Myocyte (in vitro differentiated cells): ENCODE data around the gene ITFG1. TPM values are rescaled to one million over a fixed set of nuclear protein-coding genes. Genes with fewer than 3 reads are reported as not detected.
"Not testable (repeated sequence)": the region's sequence is repeated elsewhere in the genome, so short reads cannot be mapped to it uniquely, and the experiment has no call there.

Experiments
- DNase-seq: peaks from one replicate; pipeline ENCODE4 v3.0.0-alpha.2; 2012; ENCODE audit warnings: low read depth
- total RNA-seq: library from RNA; depleted of rRNA; stranded (reverse); fragments of >200 nt; gene quantifications from 2 replicates; pipeline ENCODE4 v1.2.3, GENCODE V29; 2014

Gene ITFG1
- total RNA-seq, 1 donor from 2014 or later: 97.2 TPM

DNA sequence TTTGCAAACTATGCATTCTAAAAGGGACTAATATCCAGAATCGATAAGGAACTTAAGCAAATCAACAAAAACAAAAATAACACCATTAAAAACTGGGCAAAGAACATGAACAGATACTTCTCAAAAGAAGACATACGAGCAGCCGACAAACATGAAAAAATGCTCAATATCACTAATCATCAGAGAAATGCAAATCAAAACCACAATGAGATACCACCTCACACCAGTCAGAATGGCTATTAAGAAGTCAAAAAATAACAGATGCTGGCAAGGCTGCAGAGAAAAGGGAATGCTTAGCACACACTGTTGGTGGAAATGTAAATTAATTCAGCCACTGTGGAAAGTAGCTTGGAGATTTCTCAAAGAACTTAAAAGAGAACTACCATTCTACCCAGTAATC, 130.3 kb downstream of the ITFG1 start:
- not testable (repeated sequence) for DNase-seq

DNA sequence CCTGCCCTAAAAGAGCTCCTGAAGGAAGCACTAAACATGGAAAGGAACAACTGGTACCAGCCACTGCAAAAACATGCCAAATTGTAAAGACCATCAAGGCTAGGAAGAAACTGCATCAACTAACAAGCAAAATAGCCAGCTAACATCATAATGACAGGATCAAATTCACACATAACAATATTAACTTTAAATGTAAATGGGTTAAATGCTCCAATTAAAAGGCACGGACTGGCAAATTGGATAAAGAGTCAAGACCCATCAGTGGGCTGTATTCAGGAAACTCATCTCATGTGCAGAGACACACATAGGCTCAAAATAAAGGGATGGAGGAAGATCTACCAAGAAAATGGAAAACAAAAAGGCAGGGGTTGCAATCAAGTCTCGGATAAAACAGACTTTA, 136.6 kb downstream of the ITFG1 start:
- not testable (repeated sequence) for DNase-seq

DNA sequence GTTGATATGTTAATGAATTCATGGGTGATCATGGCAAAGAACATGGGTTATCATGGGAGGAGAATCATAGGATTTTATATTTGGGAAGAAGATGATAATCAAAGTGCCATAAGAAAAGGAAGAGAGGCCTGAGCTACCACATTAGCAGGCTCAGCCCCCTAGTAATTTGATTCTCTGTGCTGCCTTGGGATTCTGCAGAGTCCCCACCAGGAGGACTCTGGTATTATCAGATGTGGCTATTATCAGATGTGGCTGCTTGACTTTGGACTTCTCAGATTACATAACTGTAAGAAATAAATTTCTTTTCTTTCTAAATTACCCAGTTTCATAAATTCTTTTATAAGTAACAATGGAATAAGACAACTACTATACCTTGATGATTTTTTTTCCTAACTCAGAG, 137.6 kb downstream of the ITFG1 start:
- no peak for DNase-seq

DNA sequence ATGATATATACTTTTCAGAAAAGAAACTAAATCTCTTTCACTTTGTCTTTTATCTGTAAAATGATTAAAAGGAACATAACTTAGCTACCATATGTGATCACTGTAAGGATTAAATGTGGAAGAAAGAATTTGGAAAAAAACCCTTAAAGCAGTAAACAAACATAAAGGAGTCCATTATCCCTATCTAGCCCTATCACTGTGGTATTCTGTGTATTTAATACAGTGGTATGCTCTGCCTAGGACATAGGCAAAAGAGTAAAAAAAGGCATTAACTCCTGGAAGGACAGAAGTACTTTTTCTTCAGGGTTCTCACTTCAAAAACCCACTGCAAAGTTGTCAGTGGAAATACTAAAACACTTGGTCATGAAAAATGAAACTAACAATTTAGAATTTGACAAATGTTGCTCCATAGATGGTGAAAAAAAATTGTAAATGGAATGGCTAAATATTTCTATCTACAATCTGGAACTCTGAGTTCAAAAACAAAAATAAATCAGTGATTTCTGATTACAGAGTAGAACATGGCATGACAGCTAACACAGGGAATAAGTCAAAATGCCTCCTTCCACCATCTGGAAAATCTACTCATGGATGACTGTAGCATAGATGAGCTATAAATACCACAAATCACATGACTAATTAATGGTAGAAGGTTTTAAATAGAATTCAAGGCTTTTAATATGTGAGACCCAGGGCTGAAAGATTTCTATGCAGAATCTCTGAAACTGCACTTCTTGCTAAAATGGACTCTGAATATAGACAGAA, 140.1 kb downstream of the ITFG1 start:
- DNase-seq: peak; percentile 16

DNA sequence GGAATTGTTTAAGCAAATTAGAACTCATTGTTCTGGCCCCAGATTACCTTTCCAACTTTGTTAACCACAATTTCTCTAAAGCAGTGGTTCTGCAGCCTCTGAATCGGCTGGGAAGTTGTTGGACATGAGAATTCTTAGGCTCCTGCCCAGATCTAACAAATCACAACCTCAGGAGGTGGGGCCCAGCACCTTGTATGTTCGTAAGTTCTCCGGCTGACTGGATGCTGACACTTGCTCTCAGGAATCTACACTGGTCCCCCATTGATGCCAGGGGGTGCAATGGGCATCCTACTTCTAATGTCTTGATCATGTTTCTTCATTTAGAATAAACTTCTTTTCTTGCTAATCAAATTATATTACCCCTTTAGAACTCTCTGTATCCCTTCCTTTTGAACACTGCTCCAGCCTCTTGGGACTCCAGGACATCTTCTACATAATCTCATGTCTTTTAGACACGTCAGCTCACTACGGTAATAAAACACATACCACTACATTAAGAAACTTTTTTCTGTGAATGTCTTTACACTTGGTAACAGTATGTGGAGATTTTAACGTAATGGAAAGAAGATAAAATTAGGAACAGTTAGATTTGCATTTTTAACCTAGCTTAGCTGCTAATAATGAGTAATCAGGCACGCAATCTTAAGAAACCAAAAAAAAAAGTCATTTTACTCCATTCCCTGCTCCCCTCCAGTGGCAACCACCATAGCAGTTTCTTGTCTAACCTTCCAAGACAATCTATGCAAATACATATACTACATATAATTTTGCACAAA, 143.2 kb downstream of the ITFG1 start:
- no peak for DNase-seq

DNA sequence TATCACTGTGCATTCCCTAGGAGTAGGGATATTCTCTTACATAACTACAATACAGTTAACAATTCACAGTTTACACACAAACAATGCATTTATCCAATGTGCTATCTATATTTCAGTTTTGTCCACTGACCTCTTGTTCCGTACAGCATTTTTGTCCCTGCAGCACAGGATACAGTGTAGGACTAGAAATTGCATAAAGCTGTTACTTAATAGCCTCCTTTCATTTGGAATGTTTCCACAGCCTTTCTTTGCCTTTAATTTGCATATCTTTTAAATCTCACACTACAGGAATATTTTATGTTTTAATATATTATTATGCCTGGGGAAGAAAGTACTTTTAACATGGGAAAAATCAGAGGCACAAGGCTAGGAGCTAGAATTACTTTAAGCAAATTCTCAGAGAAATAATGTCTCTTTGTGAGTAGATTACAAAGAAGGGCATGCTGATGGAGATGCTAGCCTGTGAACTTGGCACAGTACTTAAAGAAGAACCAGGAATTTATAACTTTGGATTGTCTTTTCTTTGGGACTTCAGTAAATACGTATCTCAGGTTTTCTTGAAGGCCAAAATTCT, 144.3 kb downstream of the ITFG1 start:
- DNase-seq: no peak

DNA sequence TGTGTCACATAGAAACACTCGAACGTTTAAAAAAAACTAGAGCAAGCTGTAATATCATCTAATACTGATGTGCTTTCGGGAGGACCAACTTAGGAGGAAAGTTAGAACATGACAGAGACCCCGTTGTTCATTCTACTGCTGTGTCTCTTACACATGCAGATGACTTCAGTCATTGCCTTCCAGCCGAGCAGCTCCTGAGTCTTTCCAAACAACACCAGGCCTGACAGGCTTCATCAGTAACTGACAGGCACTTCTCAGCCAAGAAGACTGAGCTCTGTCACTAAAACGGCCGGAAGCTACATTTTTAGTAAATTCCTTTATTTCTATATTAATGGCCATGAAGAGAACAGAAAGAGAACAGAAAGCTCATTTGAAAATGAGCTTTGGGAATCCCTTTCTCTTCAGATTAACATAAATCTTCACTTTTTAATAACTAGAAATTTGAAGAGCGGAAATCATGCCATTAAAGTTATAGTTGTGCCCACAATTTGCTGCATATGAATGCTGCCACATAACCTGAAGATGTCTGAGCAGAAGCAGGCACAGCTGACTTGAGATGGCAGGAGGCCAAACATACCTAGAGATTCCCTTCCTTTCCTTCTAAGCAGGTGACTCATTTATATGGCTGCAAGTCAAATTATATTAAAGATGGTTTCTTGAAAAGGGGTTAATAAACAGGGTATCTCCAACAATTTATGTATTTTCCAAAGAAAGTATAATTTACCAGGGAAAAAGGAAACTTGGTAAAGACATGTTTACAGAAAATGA, 148.9 kb downstream of the ITFG1 start:
- DNase-seq: no peak

DNA sequence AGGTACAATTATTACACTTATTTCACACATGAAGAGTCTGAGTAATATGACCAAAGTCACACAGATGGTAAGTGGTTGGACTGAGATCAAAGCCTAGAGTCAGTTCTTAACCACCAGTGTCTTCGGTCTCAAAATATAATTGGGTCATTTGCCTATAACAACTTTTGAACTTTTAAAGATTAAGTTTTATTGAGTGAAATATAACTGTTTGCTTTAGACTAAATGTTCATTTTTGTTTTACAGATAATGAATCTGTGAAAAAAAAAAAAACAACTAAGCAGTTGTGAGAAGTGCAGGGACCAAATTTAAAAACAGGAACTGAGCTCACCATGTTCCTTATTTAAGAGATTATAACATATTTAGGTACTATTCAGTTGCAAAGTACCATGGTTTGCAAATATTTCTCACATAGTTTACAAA, 150.1 kb downstream of the ITFG1 start:
- DNase-seq: peak; percentile 19

DNA sequence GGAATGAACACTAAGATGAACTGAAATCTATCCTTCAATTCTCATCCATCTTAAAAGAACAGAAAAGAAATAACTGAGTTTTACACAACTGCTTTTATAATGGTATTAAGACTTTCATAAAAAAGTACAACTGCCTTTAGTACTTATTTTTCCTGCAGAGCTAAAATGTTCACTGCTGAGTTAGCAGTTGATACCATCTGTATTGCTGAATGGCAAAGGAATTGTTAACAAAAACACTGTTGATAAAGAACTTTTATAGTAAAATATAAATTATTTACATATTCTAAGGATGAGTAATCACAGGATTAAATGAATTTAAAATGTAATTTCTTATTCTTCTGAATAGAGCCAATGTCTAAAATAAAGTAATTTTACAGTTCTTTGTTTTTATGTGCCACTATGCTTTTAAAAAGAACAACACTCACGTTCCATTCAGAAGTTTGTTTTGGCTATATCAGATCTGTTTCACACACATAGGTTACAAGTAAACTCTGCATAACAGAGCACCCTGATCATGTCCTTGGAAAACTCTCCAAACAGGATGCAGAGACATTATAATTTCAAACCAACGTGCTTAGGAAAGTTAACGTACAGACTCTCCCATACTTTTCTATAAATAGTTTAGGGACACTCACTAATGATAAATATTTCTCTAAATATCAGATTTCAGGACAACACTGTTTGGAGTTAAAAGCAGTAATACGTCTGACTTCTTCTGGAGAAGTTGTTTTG, 151.1 kb downstream of the ITFG1 start:
- no peak for DNase-seq

DNA sequence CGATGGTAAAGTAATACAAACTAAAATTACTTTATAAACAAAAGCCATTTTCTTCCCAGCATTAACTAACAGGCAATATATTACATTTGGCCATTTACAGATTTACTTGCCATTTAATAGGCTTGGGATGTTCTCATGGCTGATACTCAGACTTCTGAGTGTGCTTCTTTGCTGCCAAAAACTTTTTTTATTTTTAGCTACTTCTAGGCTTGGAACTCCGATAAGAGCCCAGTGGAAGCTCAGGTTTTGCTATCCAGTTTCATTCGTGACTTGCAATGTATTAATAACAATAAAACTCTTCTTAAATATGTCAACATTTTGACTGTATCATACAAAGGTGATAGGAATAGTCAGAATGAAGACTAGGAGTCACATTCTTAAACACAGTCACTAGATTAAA, 152.3 kb downstream of the ITFG1 start:
- DNase-seq: no peak

DNA sequence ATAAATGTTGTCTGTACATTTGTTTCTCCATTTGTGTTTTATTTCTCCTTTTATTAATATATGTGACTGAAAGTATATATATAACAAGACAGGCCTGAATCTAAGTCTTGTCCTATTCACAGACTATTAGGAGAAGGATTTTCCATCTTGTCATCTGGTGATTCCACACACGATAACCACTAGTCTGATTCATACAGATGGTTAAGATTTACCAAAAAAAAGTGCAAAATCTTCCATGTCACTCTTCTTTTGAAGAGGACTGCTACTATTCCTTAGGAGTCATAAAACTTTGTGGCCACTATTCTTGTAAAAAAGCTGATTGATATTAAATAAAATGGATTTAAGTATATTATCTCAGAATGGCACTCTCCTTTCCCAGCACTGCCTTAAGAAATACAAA, 156.3 kb downstream of the ITFG1 start:
- no peak for DNase-seq

DNA sequence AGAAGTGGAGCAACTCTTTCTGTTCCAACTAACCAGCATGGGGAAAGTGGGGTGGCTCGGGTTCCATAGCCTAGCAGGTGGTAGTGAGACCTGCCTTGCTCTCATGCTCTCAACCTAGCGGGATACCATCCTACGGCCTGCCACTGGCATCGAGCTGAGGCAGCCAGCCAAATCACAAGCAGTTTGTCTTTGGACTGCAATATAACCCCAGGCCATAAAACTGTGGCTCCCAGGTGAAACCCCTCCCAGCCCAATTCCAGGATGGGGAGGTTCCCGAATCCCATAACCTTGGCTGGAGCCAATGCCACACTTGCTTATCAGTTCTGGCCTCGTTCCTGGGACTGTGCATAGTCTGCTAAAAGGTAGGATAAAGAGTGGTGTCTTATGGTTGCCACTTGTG, 161.3 kb downstream of the ITFG1 start:
- no peak for DNase-seq

DNA sequence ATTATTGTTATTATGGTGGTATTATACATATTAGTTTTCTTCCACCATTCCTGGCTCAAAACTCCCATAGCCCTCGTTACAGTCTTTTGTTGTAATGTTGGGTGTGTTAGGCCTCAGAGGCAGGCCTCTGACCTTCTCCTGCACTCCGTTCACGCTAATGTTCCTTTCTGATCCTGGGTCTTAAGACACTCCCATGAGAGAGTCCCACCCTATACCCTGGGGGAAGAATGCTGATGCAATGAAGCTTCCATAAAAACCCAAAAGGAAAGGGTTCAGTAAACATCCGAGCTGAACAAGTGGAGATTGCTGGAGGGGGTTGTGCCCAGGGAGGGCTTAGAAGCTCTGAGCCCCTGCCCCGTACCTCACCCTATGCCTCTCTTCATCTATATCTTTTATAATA, 175.9 kb downstream of the ITFG1 start:
- DNase-seq: no peak

DNA sequence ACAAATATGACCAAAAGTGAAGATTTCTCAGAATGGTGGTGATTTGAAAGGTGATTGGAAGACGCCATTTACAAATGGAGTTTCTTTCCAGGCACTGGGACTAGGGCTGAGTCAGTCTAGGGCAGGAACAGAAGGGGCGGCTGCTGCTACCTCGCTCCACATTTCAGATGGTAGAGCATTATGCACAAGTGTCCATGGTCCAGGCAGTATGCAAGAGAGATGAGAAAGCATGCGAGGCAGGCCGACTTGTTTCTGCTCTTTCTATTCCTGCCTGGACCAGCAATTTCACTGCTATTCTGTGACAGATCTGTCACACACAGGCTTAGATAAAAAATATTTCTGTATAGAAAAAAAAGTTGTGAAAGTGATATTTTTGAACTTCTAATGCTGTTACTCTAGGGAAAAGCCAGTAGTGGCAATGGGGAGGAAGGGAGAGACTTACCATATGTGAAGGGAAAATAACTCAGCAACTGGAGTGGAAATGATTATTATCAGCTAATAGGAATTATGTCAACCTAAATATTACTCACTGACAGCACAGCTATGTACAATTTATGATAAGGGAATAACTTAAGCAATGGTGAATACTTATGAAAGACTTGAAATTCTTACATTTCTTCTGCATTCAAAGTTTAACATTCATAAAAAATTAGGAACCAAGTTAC, 182.4 kb downstream of the ITFG1 start:
- DNase-seq: no peak

DNA sequence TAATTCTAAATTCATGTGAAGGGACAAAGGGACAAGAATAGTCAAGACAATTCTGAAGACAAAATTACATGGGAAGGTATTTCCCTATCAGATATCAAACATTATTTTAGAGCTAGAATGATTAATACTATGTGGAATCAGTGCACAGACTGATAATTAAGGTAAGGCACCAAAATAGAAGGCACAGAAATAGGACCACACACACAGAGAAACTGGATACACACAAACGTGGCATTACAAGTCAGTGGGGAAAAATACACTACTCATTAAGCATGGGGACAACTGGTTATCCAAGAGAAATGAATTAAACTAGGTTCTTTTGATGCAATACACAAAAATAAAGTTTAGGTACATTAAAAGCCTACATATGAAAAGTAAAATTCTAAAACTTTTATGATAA, 184.3 kb downstream of the ITFG1 start:
- DNase-seq: peak; percentile 34

DNA sequence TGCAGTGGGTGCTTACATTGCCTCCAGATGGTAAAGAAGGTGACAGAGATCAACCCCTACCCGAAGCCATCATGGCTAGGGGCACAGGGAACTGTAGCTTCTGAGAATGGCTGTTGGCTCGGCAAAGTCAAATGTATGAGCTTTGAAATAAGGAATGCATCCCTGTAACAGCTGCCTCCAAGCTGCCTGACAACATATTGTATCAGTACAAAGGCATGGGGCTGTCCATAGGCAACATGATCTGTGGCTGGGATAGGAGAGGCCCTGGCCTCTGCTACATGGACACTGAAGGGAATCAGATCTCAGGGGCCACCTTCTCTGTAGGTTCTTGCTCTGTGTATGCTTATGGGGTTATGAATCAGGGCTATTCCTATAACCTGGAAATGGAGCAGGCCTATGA, 197.9 kb downstream of the ITFG1 start:
- peak; percentile 66 for DNase-seq

DNA sequence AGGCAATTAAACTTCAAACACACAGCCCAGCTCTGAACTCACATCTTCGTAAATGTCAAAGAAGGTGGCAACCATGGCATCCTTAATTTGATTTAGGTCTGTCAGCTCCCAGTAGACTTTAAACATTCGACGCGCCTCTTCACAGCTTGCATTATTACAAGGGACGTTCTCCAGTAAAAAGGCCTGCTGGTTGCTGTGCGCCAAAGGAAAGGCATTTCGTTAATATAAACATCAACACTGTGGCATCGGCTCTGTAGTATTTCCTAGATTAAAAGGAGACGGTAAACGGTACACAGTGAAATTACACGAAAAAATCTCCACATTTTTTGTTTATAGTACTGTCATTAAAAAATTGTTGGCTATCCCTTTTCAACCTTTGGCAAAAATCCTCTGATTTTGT, 200.4 kb downstream of the ITFG1 start:
- DNase-seq: no peak

DNA sequence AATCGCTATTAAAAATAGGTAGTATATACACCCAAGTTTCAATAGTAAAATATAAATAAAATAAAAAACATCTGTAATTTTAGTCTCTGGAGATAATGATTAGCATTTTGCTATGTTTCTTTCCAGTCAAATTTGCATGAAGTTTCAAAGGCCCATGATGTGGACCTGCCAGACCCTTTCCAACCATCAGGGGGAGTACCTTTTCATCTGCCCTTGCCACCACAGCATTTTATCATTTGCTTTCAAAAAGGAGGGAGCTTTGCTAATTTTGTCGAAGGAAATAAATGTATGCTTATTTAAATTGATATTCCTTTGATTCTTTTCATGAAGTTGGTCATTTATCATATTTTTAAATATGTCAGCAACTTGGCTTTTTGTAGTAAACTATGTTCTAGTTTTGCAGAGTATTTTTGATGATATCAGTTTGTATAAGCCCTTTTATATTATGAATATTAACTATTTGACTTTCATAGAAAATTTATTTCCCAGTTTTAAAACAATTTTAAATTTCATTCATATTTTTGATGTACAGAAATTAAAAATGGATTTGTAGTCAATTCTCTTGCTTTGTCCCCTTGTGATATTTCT, 201.9 kb downstream of the ITFG1 start:
- DNase-seq: peak; percentile 28

DNA sequence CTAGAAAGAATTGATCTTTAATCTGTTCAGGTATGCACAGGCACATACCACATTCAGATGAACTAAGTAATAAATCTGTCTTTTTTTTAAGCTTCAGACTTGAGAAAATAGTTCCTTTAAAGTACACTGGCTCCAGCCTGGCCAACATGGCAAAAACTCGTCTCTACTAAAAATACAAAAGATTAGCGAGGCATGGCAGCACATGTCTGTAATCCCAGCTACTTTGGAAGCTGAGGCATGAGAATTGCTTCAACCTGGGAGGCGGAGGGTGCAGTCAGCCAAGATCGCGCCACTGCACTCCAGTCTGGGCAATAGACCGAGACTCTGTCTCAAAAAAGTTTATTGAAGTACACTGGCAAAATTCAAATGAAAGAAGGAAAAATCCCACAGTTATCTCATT, 206.1 kb downstream of the ITFG1 start:
- DNase-seq: no peak

DNA sequence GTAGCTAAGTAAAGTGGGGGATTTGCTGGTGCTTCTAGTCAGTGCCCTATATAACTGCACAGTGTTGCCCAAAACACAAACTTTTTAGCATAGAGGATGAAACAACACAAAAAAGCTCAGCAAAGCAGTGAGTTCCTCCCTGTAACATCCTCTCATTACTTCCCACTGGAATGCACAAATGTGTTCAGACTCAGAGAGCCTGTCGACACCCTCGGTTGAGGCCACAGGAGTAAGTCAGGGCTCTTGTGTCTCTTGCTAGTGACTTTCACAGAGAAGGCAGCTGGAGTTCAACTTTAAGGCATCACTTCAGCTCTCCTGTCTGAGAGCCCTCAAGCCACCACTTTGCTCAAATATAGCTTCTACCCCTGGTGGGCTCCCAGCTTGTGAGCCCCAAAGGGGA, 209.9 kb downstream of the ITFG1 start:
- DNase-seq: peak; percentile 9
